ENCODE measurements around the gene MFAP2. TPM values are rescaled to one million over a fixed set of nuclear protein-coding genes. Genes with fewer than 3 reads are reported as not detected.

The MFAP2 gene
- total RNA-seq, 1 experiment from 2014 or later: 141 TPM

DNA sequence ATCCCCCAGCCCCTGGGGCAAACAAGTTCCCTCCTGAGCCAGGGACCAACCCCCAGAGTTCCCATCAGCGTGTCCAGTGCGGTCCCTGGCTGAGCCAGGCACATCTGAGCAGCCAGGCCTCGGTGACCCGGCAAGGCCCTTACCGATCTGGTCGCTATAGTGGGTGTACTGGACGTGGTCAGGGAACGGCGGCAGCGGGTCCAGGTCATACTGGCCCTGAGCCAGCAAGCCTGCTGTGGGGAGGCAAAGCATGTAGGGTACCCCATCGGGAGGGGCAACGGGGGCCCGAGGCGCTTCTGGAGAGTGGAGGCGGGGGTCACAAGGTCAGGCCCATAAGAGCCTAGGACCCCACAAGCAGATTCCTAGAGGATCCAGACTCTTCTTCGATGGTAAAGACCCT lies 3.5 kb downstream of the MFAP2 start:
- peaks cover 39% of the 10 kb centered on the region for H3K4me1 Mint-ChIP-seq
- POLR2A ChIA-PET: no interaction called here
- ATAC-seq: no peak
- peak overlapping the region; percentile 45; the same call in 1 of the 2 replicates for H3K27ac Mint-ChIP-seq
- TF ChIP-seq, protein P1, sequence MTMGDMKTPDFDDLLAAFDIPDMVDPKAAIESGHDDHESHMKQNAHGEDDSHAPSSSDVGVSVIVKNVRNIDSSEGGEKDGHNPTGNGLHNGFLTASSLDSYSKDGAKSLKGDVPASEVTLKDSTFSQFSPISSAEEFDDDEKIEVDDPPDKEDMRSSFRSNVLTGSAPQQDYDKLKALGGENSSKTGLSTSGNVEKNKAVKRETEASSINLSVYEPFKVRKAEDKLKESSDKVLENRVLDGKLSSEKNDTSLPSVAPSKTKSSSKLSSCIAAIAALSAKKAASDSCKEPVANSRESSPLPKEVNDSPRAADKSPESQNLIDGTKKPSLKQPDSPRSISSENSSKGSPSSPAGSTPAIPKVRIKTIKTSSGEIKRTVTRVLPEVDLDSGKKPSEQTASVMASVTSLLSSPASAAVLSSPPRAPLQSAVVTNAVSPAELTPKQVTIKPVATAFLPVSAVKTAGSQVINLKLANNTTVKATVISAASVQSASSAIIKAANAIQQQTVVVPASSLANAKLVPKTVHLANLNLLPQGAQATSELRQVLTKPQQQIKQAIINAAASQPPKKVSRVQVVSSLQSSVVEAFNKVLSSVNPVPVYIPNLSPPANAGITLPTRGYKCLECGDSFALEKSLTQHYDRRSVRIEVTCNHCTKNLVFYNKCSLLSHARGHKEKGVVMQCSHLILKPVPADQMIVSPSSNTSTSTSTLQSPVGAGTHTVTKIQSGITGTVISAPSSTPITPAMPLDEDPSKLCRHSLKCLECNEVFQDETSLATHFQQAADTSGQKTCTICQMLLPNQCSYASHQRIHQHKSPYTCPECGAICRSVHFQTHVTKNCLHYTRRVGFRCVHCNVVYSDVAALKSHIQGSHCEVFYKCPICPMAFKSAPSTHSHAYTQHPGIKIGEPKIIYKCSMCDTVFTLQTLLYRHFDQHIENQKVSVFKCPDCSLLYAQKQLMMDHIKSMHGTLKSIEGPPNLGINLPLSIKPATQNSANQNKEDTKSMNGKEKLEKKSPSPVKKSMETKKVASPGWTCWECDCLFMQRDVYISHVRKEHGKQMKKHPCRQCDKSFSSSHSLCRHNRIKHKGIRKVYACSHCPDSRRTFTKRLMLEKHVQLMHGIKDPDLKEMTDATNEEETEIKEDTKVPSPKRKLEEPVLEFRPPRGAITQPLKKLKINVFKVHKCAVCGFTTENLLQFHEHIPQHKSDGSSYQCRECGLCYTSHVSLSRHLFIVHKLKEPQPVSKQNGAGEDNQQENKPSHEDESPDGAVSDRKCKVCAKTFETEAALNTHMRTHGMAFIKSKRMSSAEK (CRISPR knock-in tag; IDR thresholded peaks at IDR 0.05; ENCODE audit: borderline replicate concordance): no peak
- TF ChIP-seq HMGXB4 (CRISPR knock-in tag; IDR thresholded peaks at IDR 0.05) (no peak), ZNF121 (CRISPR knock-in tag; IDR thresholded peaks at IDR 0.05) (no peak), CTCF (IDR thresholded peaks at IDR 0.05) (no peak), SOX15 (CRISPR knock-in tag; IDR thresholded peaks at IDR 0.05) (no peak)
- no peaks in the 10 kb centered on the region; the same call in 1 of the 2 replicates for H3K27me3 Mint-ChIP-seq (ENCODE audit: low read depth)
- no peak overlapping the region for H3K4me3 Mint-ChIP-seq
- no peaks in the 10 kb centered on the region for H3K9me3 Mint-ChIP-seq
- CTCF ChIA-PET: interaction anchor here (0.9 to 3.0 kb wide), 3 partner anchors 10 to 17 kb away, joined by 3 to 30 read pairs (median 20); no protein-coding TSS in a partner anchor
- DNase-seq (ENCODE audit: low spot score): no peak
- H3K36me3 Mint-ChIP-seq: peaks cover 6% of the 10 kb centered on the region; the same call in 1 of the 2 replicates

GRCh38 chr1:16975838-16976237 lies 4.6 kb downstream of the MFAP2 start:
- peaks cover 6% of the 10 kb centered on the region; the same call in 1 of the 2 replicates for H3K36me3 Mint-ChIP-seq
- peak overlapping the region; percentile 75 for H3K27ac Mint-ChIP-seq
- ChIA-PET CTCF (interaction anchor here (0.9 to 2.4 kb wide), 2 partner anchors 11 to 15 kb away, joined by 3 to 20 read pairs; no protein-coding TSS in a partner anchor), POLR2A (no interaction called here)
- DNase-seq (ENCODE audit: low spot score) (no peak), ATAC-seq (no peak)
- TF ChIP-seq HMGXB4 (CRISPR knock-in tag; IDR thresholded peaks at IDR 0.05) (no peak), ZNF219 (CRISPR knock-in tag; IDR thresholded peaks at IDR 0.05; ENCODE audit: borderline replicate concordance) (no peak)
- TF ChIP-seq, protein P2, sequence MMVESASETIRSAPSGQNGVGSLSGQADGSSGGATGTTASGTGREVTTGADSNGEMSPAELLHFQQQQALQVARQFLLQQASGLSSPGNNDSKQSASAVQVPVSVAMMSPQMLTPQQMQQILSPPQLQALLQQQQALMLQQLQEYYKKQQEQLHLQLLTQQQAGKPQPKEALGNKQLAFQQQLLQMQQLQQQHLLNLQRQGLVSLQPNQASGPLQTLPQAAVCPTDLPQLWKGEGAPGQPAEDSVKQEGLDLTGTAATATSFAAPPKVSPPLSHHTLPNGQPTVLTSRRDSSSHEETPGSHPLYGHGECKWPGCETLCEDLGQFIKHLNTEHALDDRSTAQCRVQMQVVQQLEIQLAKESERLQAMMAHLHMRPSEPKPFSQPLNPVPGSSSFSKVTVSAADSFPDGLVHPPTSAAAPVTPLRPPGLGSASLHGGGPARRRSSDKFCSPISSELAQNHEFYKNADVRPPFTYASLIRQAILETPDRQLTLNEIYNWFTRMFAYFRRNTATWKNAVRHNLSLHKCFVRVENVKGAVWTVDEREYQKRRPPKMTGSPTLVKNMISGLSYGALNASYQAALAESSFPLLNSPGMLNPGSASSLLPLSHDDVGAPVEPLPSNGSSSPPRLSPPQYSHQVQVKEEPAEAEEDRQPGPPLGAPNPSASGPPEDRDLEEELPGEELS (CRISPR knock-in tag; IDR thresholded peaks at IDR 0.05): no peak
- H3K27me3 Mint-ChIP-seq (ENCODE audit: low read depth): no peaks in the 10 kb centered on the region
- no peak overlapping the region for H3K4me3 Mint-ChIP-seq
- H3K9me3 Mint-ChIP-seq: no peaks in the 10 kb centered on the region
- peaks cover 38% of the 10 kb centered on the region for H3K4me1 Mint-ChIP-seq

- no peaks in the 10 kb centered on the region for H3K9me3 Mint-ChIP-seq
- H3K27ac Mint-ChIP-seq: peak overlapping the region; percentile 75
- ChIA-PET CTCF (interaction anchor here (1.1 to 2.4 kb wide), 3 partner anchors 12 to 23 kb away, joined by 3 to 20 read pairs (median 3); no protein-coding TSS in a partner anchor), POLR2A (no interaction called here)
- no peak overlapping the region for H3K4me3 Mint-ChIP-seq
- no peak for TF ChIP-seq ZNF416 (CRISPR knock-in tag; IDR thresholded peaks at IDR 0.05)
- no peak for TF ChIP-seq CREB1 (CRISPR knock-in tag; IDR thresholded peaks at IDR 0.05)
- TF ChIP-seq PRDM15 (CRISPR knock-in tag; IDR thresholded peaks at IDR 0.05): 0 out of 2 replicates have a peak, but pooled peaks have one; percentile 35
- TF ChIP-seq AR (CRISPR knock-in tag; IDR thresholded peaks at IDR 0.05): no peak
- H3K27me3 Mint-ChIP-seq (ENCODE audit: low read depth): no peaks in the 10 kb centered on the region
- peaks cover 6% of the 10 kb centered on the region; the same call in 1 of the 2 replicates for H3K36me3 Mint-ChIP-seq
- no peak for ATAC-seq
- H3K4me1 Mint-ChIP-seq: peaks cover 37% of the 10 kb centered on the region
- no peak for DNase-seq (ENCODE audit: low spot score)
Measured at GRCh38 chr1:16975211-16975610, 5.2 kb downstream of the MFAP2 start.
